Activated naive CD4-positive, alpha-beta T cell treated with Interleukin-2 at 50 U/mL for 16 hours (primary cell): ENCODE measurements around the gene ANO3.
"Not testable (repeated sequence)": the region's sequence is repeated elsewhere in the genome, so short reads cannot be mapped to it uniquely, and the experiment has no call there.

Experiments used
- DNase-seq: peaks from one replicate; pipeline ENCODE4 v3.0.0-alpha.2; 2020

The ANO3 gene

DNA sequence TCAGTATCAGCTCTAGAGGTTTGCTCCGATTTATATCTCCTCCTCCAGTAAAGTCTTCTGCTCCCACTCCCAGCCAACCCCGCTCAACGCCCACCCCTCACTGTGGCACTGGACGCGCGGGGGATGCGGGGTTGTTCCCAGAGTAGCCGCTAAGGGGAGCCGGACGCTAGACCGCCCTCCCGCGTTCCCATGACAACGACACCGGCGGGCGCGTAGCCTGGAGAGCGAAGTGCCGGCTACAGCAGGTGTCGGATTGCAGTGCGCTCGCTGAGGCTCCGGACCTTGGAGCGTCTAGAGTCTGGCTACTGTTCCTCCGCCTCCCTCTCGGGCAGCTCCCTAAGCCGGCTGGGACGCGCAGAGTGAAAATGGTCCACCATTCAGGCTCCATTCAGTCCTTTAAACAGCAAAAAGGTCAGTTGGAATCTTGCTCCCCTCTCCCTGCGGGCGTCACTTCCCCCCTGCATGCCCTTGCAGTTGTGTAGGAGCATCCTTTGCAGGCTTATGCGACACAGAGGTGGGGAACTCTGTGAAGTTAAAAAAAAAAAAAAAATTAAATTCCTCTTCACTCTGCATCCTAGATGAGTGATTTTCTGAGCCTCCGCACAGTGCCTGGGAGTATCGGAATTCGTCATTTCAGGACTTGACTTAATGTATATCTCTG is at the start of gene ANO3:
ANO3 (plus strand) TSS at position 220 of the 661 bp plus-strand sequence; CDS start at position 366, 146 bp downstream.
- no peak for DNase-seq

DNA sequence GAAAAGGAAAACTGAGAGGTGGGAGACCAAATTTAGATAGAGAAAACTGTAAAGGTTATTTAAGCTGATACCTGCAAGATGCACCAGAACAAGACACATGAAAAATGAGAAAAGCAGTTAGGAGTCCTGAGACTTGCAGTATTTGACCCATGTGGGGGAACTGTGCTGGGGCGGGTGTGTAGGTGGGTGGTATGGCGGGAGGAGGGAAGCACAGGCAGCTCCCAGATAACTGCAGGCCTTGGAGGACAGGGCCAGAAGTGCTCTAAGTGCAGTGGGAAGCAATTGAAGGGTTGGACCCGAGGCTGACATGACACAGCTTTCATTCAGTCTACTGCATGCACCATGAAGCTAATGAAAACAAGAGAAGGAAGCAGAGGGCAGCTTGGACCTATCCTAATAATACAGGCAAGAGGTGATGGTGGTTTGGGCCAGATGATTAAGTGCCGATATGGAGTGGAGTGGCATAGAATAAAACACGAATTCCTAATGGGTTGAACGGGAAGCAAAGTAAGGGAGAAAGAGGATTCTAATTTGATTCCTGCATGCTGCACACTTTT is 48.0 kb upstream of the ANO3 start:
- no peak for DNase-seq

DNA sequence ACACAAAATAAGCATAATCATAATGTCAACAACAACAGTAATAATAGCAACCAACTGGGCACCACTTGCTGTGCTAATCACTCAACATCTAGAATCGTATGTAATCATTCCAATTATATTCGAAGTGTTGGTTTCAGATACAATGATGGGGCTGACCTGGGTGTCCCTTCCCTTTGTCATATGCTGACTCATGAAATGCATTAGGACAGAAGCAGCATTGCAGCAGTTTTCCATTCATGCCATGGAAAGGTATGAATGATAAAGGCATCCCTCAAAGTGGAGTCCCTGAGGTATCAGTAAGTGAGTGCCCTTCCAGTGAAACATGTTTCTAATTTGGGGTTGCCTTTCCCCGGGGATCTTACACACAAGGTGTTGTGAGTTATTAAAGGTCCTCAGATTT is 46.3 kb upstream of the ANO3 start:
- DNase-seq: no peak

- DNase-seq: no peak
Measured at GRCh38 chr11:26286472-26287066, 45.4 kb upstream of the ANO3 start.

DNA sequence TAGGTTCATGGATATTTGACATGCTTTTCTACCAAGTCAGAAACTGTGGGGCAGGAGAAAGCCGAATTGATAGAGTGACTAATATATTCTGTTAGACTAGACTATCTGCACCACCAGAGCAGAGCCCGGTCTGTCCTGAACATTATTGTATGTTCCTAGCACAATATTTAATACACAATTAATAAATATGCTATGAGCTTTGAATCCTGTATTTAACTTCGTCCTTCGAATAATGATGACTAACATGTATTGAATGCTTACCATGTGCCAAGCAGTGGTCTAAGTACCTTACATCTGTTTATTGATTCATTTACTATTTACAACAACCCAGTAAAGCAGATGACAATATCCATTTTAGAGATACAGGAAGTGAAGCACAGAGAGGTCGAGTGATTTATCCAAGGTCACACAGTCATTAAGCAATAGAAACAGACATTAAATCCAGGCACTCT is 44.8 kb upstream of the ANO3 start:
- no peak for DNase-seq

DNA sequence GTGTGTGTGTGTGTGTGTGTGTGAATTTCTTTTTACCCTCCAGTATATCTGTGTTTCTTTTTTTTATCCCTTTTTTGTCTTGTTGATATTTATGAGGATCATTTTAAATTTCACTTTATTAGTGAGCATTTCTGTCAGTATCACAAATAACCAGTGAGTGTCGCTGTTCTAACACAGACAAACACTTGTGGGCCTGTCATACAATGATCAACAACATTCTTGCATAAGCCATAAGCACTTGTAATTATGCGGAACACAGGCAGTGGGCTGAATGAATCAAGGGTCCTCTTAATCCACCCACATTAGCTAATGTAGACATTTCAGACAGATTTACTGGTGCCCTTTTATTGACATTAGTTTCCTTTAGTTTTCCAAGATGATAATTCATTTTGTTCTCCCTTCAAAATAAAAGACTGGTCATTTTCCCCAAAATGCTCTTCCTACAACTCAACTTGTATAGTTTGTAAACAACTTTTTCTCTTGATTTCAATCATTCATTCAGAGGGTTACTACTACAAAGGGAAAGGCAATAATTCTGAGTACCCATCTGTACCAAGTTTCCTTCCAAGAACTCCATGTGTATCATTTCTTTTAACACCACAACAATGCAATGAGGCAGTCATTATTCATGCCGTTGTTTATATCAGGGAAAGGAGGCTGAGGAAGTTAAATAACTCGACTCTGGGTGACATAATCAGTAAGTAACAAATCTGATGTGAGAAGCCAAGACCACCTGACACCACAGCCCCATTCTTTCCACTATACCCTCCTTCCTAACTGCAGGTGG is 34.5 kb upstream of the ANO3 start:
- no peak for DNase-seq

DNA sequence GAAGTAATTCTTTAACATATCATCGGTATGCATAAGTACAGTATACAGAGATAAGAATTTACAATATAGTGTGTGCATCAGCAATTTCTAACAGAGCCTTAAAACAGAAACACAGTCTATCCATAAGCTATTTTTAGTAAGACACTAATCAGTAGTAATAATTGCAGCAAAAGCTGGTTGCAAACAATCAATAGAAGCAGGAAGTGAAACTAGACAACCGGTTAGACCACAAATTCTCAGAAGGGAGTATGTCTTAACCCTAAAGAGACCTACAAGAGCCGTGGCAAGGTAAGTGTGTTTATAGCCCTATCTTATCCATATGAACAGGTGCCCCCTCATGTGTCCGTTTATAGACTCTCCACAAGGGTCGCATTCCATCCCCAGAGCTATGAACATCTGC is 15.6 kb upstream of the ANO3 start:
- DNase-seq: not testable (repeated sequence)

DNA sequence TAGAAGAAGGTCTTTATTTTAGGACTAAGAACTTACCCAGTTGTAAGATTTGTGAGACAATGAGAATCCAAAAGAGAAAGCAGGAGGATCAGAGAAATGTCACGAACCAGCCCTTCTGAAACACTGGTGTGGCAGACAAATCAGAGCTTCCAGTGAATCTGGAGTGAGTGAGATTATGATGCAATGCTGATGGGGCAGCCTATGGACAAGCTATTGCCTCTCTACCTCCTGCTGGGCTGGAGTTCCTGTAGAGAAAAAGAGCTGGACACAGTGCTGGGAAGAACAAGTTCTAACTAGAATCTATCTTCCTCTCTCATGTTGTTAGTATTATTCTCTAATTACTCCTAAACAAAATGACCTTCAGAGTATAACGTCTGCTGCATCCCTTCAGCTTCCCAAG is 12.0 kb upstream of the ANO3 start:
- DNase-seq: no peak

- DNase-seq: no peak
Measured at GRCh38 chr11:26321516-26321915, 10.4 kb upstream of the ANO3 start.

- no peak for DNase-seq
Measured at GRCh38 chr11:26322335-26323067, 9.4 kb upstream of the ANO3 start.

DNA sequence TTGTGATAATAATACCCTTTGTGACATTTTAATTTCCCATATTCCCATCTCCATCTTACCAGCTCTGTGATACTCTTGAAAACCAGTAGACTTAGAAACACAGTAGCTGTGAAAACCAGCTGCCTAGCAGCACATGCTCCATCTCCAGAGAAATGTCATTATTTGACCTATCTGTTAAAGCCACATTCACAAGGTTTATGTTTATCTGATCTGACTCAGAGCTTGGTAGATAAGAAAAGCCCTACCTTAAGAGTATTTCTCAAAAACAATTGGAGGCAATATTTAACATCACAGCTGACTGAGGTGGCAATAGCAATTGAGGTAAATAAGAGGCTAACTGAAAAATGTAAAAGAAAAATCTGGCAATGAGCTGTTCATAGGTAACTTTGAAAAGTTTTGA is 8.1 kb upstream of the ANO3 start:
- DNase-seq: no peak

- no peak for DNase-seq
Measured at GRCh38 chr11:26324270-26324669, 7.7 kb upstream of the ANO3 start.

DNA sequence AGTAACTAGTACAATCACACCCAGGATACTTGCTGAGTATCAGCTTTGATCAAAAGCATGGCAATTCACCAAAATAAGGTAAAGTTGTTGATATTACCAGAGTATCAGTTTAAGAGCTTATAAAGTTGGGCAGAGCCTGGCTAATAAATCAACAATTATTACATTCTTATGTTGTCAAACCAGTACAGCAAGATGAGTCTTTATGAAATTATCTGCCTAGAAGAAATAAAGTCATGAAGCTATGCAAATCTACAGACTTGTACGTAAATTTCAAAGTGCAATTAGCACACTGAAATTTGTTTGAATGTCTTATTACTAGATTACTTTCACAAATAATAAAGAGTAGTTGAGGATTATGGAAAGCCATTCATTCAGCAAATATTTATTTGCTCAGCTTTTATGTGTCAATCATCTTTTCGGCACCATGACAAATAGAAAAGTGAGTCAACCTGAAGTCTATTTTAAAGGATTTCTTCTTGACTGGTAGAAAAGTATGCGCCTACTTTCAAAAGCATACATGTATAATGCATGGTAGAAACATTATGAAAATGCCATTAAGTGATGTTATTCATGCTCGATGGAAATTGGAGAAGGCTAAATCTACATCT is 5.0 kb upstream of the ANO3 start:
- DNase-seq: no peak

GRCh38 chr11:26329206-26329605 is 2.7 kb upstream of the ANO3 start:
- DNase-seq: no peak

DNA sequence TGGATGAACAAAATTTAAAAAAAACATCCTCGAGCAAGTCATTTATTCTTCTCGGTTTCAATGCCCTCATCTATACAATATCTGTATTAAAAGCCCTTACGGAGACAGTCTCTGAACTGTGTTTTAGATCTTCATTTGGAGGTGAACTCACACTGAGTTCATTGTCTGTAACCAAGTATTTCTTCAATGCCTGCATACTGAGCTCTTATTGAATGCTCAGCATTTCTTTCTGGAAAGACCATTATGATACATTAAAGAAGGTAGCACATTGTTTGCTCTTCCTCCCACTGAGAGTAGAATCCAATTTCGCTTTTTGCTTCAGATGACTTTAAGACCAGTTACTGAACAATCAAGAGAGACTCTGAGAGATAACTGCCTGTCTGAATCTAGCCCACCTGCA is 1.7 kb upstream of the ANO3 start:
- no peak for DNase-seq

GRCh38 chr11:26332572-26332915 is 614 bp downstream of the ANO3 start:
- no peak for DNase-seq

GRCh38 chr11:26333906-26334305 is 2.0 kb downstream of the ANO3 start:
- no peak for DNase-seq

- DNase-seq: no peak
Measured at GRCh38 chr11:26335903-26336302, 4.0 kb downstream of the ANO3 start.

GRCh38 chr11:26344647-26345046 is 12.7 kb downstream of the ANO3 start:
- DNase-seq: no peak

DNA sequence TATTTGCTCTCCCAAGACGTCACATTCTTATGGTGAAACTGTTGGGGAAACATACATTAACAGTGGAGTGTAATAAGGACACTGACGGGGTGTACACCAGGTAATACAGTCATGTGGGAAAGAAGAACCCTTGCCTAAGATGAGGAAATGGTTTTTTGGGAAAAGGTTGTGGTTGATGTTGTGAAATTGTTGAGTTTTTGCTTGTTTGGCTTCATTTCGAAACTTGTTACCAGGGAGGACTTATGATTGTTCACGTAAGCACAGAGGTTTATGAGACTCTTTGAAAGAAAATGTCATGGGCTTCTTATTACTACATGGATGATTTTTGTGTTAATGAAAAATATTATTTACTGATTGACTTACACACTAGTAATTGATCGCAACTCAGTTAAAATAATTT is 16.8 kb downstream of the ANO3 start:
- no peak for DNase-seq

DNA sequence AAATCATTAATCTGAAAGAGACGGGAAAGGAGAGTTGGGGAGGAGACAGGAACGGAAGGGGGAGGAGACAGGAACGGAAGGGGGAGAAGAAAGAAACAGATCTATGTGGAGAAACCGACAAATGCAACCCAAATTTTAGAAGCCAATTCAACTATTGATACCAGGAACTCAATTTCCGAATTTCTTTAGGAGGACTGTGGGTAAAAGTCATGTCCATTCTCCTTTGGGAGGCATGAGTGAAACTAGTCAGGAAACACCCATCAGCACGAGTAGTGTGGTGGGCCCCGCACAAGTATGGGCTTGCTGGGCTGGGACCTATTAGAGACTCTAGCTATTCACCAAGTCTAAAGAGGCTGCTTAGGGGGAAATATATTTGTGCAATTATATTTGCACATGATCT is 18.1 kb downstream of the ANO3 start:
- no peak for DNase-seq

DNA sequence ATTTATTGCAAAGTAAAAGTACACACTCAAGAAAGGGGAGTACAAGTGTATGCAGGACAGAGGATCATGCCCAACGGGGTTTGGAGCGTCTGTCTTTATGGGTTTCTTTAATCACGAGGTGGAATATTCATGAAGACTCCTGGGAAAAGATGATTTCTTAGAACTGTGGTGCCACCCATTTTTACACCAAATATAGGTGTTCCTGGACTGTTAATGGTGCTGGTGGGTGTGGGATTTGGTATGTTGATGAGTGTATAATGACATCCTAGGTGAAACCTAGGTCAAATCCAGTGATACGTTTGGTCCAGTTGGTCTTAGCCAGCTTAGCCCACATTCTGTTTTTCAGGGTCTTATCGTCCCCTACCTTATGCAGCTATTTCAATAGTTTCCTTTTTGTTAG is 21.1 kb downstream of the ANO3 start:
- DNase-seq: no peak

DNA sequence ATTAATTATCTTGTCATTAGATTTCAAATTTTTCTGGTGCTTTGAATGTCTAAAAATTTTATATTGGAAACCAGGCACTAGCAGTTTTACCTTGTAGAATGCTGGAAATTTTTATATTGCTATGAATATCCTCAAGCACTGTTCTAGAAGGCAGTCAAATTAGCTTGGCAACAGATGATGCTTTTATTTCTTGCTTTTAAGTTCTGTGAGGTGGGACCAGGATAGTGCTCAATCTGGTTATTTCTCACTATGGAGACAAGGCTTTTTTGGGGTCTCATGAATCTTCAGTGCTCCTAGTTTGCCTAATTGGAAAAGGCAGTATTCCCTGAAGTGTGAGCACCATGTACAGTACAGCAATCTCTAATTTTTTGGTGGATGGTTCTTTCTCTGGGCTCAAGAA is 27.1 kb downstream of the ANO3 start:
- DNase-seq: no peak
